Nephron (organoid): ENCODE data around the gene LRCH1.
A peak's percentile ranks its signal among the peaks of the same experiment; 100 is the strongest.

Experiments used
- H3K27ac Mint-ChIP-seq, 3 experiments: 2 replicates each; pipeline ENCODE4 v1.8.0; 2020; ENCODE audit warnings: mixed read lengths in 3 of 3, mild to moderate bottlenecking in 2 of 3, moderate library complexity in 1 of 3
- H3K27me3 Mint-ChIP-seq: 2 replicates; pipeline ENCODE4 v1.8.0; 2021; ENCODE audit warnings: low read depth, mild to moderate bottlenecking, moderate library complexity, mixed read lengths
- H3K36me3 Mint-ChIP-seq: 2 replicates; pipeline ENCODE4 v1.8.0; 2020; ENCODE audit warnings: low read depth, mixed read lengths
- H3K4me1 Mint-ChIP-seq: 2 replicates; pipeline ENCODE4 v1.8.0; 2020; ENCODE audit warnings: mixed read lengths
- H3K4me3 Mint-ChIP-seq, 3 experiments: 2 replicates each; pipeline ENCODE4 v1.8.0; 2020; ENCODE audit warnings: mild to moderate bottlenecking in 3 of 3, mixed read lengths in 3 of 3, moderate library complexity in 2 of 3
- H3K9me3 Mint-ChIP-seq: 2 replicates; pipeline ENCODE4 v1.8.0; 2020; ENCODE audit warnings: mixed read lengths
- TF ChIP-seq, protein P1 (sequence below), 3 experiments: fragments of 200-600 bp; sonication (generic); IDR thresholded peaks; one replicate each; pipeline ENCODE4 v1.5.0; 2021; ENCODE audit warnings: antibody characterized with exemption in 3 of 3; ENCODE audit not compliant: unreplicated experiment in 3 of 3

LRCH1 gene

DNA sequence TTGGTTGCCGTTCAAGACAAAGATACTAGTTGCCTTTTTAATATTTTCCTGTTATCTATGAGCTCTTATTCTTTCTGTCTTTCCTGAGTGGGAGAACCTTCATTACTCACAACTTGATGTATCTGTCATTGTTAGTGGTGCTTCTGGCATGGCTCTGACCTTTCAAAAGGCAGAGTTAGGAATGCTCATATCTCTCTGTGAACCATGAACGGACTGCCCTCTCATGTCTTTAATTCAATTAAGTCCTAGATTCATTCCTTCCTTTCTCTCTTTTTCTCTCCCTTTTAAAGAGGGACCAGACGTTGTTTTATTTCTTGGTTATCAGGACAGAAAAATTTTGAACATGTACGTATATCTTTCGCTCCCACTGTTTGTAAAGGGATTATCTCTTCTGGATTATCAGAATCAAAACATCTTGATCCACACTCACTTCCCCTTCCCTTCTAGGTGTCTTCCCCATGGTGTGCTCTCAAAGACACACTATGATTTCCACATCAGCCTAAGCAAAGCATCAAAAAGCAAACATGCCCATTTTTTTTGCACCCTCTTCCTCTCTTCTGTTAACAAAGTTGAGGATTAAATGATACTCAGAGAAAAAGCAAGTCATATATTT is 90.3 kb downstream of the LRCH1 start:
- Mint-ChIP-seq H3K4me1 (peaks cover 72% of the 10 kb centered on the region), H3K9me3 (no peaks in the 10 kb centered on the region), H3K27me3 (no peaks in the 10 kb centered on the region), H3K27ac (peak overlapping the region; percentile 0 to 36 (median 20)), H3K36me3 (no peaks in the 10 kb centered on the region), H3K4me3 (no peak overlapping the region)
- TF ChIP-seq, protein P1, sequence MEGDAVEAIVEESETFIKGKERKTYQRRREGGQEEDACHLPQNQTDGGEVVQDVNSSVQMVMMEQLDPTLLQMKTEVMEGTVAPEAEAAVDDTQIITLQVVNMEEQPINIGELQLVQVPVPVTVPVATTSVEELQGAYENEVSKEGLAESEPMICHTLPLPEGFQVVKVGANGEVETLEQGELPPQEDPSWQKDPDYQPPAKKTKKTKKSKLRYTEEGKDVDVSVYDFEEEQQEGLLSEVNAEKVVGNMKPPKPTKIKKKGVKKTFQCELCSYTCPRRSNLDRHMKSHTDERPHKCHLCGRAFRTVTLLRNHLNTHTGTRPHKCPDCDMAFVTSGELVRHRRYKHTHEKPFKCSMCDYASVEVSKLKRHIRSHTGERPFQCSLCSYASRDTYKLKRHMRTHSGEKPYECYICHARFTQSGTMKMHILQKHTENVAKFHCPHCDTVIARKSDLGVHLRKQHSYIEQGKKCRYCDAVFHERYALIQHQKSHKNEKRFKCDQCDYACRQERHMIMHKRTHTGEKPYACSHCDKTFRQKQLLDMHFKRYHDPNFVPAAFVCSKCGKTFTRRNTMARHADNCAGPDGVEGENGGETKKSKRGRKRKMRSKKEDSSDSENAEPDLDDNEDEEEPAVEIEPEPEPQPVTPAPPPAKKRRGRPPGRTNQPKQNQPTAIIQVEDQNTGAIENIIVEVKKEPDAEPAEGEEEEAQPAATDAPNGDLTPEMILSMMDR (IDR thresholded peaks at IDR 0.05; ENCODE audit: unreplicated experiment in 3 of 3): no peak

DNA sequence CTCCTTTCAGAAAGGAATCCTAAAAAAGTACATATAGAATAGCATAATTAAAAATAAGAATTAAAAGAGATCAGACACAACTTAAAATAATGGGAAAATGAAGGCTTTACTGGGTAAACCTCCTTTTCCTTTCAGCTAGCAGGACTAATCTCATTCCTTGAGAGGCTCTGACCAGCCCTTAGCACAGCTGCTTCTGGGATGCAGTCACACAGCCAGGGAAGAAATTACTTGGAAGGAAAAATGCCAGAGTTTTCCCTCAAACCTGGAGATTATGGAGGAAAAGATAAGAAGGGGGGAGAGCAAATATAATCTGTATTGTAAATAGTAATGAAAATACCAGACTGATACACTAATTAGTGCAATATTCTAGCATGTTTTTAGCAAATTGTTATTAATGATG is 91.8 kb downstream of the LRCH1 start:
- TF ChIP-seq, protein P1 (IDR thresholded peaks at IDR 0.05; ENCODE audit: unreplicated experiment in 3 of 3): no peak
- peak overlapping the region in 2 of 3 experiments; percentile 26 to 36 for H3K27ac Mint-ChIP-seq
- peaks cover 67% of the 10 kb centered on the region for H3K4me1 Mint-ChIP-seq
- no peaks in the 10 kb centered on the region for H3K36me3 Mint-ChIP-seq
- no peaks in the 10 kb centered on the region for H3K9me3 Mint-ChIP-seq
- no peak overlapping the region for H3K4me3 Mint-ChIP-seq
- no peaks in the 10 kb centered on the region for H3K27me3 Mint-ChIP-seq

DNA sequence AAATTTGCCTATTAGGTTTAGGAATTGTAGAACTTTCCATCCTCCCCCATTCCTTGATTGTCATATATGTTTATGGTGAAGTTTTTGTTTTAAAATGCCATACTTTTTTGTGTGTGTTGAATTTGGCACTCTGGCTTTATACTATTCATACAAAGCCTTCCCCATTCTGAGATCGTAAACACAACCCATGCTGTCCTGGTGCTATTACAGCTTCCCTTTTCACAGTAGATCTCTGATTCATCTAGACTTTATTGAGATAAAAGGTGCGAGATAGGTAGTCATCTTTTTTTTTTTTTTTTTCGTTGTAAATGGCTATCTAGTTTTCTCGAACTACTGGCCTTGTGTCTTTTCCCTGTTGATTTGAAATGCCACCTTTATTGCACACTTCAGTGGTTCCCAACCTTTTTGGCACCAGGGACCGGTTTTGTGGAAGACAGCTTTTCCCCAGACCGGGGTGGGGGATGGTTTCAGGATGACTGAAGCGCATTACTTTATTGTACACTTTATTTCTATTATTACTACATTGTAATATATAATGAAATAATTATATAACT is 94.6 kb downstream of the LRCH1 start:
- TF ChIP-seq, protein P1 (IDR thresholded peaks at IDR 0.05; ENCODE audit: unreplicated experiment in 3 of 3): no peak
- peaks cover 4% of the 10 kb centered on the region for H3K36me3 Mint-ChIP-seq
- no peaks in the 10 kb centered on the region for H3K9me3 Mint-ChIP-seq
- peaks cover 45% of the 10 kb centered on the region for H3K4me1 Mint-ChIP-seq
- H3K4me3 Mint-ChIP-seq: no peak overlapping the region
- H3K27me3 Mint-ChIP-seq: no peaks in the 10 kb centered on the region
- no peak overlapping the region for H3K27ac Mint-ChIP-seq

GRCh38 chr13:46648166-46648607 is 95.2 kb downstream of the LRCH1 start:
- H3K4me3 Mint-ChIP-seq: no peak overlapping the region
- H3K9me3 Mint-ChIP-seq: no peaks in the 10 kb centered on the region
- no peaks in the 10 kb centered on the region for H3K27me3 Mint-ChIP-seq
- H3K27ac Mint-ChIP-seq: peak overlapping the region in 2 of 3 experiments; percentile 48 to 63
- TF ChIP-seq, protein P1 (IDR thresholded peaks at IDR 0.05; ENCODE audit: unreplicated experiment in 3 of 3): no peak
- peaks cover 39% of the 10 kb centered on the region for H3K4me1 Mint-ChIP-seq
- peaks cover 6% of the 10 kb centered on the region for H3K36me3 Mint-ChIP-seq

- Mint-ChIP-seq H3K27ac (peak overlapping the region in 1 of 3 experiments; percentile 44), H3K4me1 (peaks cover 28% of the 10 kb centered on the region), H3K9me3 (no peaks in the 10 kb centered on the region), H3K4me3 (no peak overlapping the region), H3K36me3 (peaks cover 7% of the 10 kb centered on the region), H3K27me3 (no peaks in the 10 kb centered on the region)
- TF ChIP-seq, protein P1 (IDR thresholded peaks at IDR 0.05; ENCODE audit: unreplicated experiment in 3 of 3): no peak
Observed at GRCh38 chr13:46649816-46650215, 96.8 kb downstream of the LRCH1 start.

- TF ChIP-seq, protein P1 (IDR thresholded peaks at IDR 0.05; ENCODE audit: unreplicated experiment in 3 of 3): no peak
- H3K4me3 Mint-ChIP-seq: no peak overlapping the region
- peak overlapping the region; percentile 86 to 97 (median 93) for H3K27ac Mint-ChIP-seq
Observed at GRCh38 chr13:46654951-46655350, 102.0 kb downstream of the LRCH1 start.

More at GRCh38 chr13:46654951-46655350, 102.0 kb downstream of the LRCH1 start:
- Mint-ChIP-seq H3K36me3 (peaks cover 13% of the 10 kb centered on the region), H3K4me1 (peaks cover 40% of the 10 kb centered on the region), H3K9me3 (no peaks in the 10 kb centered on the region), H3K27me3 (no peaks in the 10 kb centered on the region)
